COLO668 (cell line): ENCODE measurements around the gene SCAF1.

Experiments
- DNase-seq: peaks from one replicate; lab custom pipeline; 2025; ENCODE audit not compliant: unreplicated experiment; lab: John Stamatoyannopoulos, UW

SCAF1 gene

GRCh38 chr19:49704888-49705642 is 63.1 kb downstream of the SCAF1 start:
- no peak for DNase-seq

- DNase-seq: no peak
These were observed 63.9 kb downstream of the SCAF1 start for GRCh38 chr19:49705919-49706318.
